ENCODE measurements around the gene VWA7.

Gene VWA7

GRCh38 chr6:31776485-31776988, 591 bp downstream of the VWA7 start:
- DNase-seq = no peak

GRCh38 chr6:31775633-31776484, 1.3 kb downstream of the VWA7 start:
- no peak for DNase-seq

- DNase-seq = no peak
These were observed 1.9 kb downstream of the VWA7 start for GRCh38 chr6:31775184-31775583.

- DNase-seq = no peak
These were observed 5.2 kb downstream of the VWA7 start for GRCh38 chr6:31771992-31772358.

GRCh38 chr6:31770860-31771259, 6.3 kb downstream of the VWA7 start:
- no peak for DNase-seq

GRCh38 chr6:31769684-31770371, 7.3 kb downstream of the VWA7 start:
- no peak for DNase-seq

- no peak for DNase-seq
These were observed 8.5 kb downstream of the VWA7 start for GRCh38 chr6:31768363-31769257.

- DNase-seq = no peak
These were observed 10.0 kb downstream of the VWA7 start for GRCh38 chr6:31767096-31767645.

- DNase-seq = no peak
These were observed 11.0 kb downstream of the VWA7 start for GRCh38 chr6:31765910-31766794.

- DNase-seq = no peak
These were observed 11.6 kb downstream of the VWA7 start for GRCh38 chr6:31765559-31765909.

GRCh38 chr6:31764198-31764597, 12.9 kb downstream of the VWA7 start:
- DNase-seq = no peak

- DNase-seq = no peak
These were observed 13.5 kb downstream of the VWA7 start for GRCh38 chr6:31763619-31763940.

GRCh38 chr6:31762878-31763618, 14.1 kb downstream of the VWA7 start:
- DNase-seq = no peak

- no peak for DNase-seq
These were observed 14.8 kb downstream of the VWA7 start, which contains the start of gene SAPCD1 for GRCh38 chr6:31762356-31762755. TSS of gene SAPCD1 (plus strand) at chr6:31762656. CDS start at chr6:31763055, 399 bp downstream.

GRCh38 chr6:31761343-31761742, 15.8 kb downstream of the VWA7 start:
- DNase-seq = no peak

GRCh38 chr6:31760790-31761189, 16.3 kb downstream of the VWA7 start:
- DNase-seq = no peak

GRCh38 chr6:31758281-31758680, 18.8 kb downstream of the VWA7 start:
- no peak for DNase-seq

- DNase-seq = no peak
These were observed 24.3 kb downstream of the VWA7 start for GRCh38 chr6:31752739-31753319.

GRCh38 chr6:31750411-31751022, 26.6 kb downstream of the VWA7 start:
- no peak for DNase-seq

- DNase-seq = no peak
These were observed 27.7 kb downstream of the VWA7 start for GRCh38 chr6:31749301-31750036.

Measured in left hindlimb (tissue), 1 donor.